Measurements from ENCODE around the gene KLHL12.

GRCh38 chr1:202968351-202968750 lies 41.3 kb upstream of the KLHL12 start:
- TF ChIP-seq ZFP3 (CRISPR knock-in tag; IDR thresholded peaks at IDR 0.05) (no peak), ARNTL (CRISPR knock-in tag; IDR thresholded peaks at IDR 0.05; ENCODE audit: borderline replicate concordance, low read depth) (no peak), BACH2 (CRISPR knock-in tag; IDR thresholded peaks at IDR 0.05; ENCODE audit: borderline replicate concordance) (no peak), TSHZ2 (CRISPR knock-in tag; IDR thresholded peaks at IDR 0.05) (no peak), ESRRG (CRISPR knock-in tag; IDR thresholded peaks at IDR 0.05) (no peak), ZNF8 (CRISPR knock-in tag; IDR thresholded peaks at IDR 0.05) (no peak), PATZ1 (CRISPR knock-in tag; IDR thresholded peaks at IDR 0.05; ENCODE audit: borderline replicate concordance) (no peak), CSDC2 (CRISPR knock-in tag; IDR thresholded peaks at IDR 0.05) (no peak), TOX (CRISPR knock-in tag; IDR thresholded peaks at IDR 0.05; ENCODE audit: borderline replicate concordance) (no peak), PPARA (CRISPR knock-in tag; IDR thresholded peaks at IDR 0.05; ENCODE audit: borderline replicate concordance) (no peak), ZC3H10 (CRISPR knock-in tag; IDR thresholded peaks at IDR 0.05) (no peak)
- TF ChIP-seq, protein P1, sequence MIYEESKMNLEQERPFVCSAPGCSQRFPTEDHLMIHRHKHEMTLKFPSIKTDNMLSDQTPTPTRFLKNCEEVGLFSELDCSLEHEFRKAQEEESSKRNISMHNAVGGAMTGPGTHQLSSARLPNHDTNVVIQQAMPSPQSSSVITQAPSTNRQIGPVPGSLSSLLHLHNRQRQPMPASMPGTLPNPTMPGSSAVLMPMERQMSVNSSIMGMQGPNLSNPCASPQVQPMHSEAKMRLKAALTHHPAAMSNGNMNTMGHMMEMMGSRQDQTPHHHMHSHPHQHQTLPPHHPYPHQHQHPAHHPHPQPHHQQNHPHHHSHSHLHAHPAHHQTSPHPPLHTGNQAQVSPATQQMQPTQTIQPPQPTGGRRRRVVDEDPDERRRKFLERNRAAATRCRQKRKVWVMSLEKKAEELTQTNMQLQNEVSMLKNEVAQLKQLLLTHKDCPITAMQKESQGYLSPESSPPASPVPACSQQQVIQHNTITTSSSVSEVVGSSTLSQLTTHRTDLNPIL (CRISPR knock-in tag; IDR thresholded peaks at IDR 0.05; ENCODE audit: low read depth) = no peak
- TF ChIP-seq, protein P2, sequence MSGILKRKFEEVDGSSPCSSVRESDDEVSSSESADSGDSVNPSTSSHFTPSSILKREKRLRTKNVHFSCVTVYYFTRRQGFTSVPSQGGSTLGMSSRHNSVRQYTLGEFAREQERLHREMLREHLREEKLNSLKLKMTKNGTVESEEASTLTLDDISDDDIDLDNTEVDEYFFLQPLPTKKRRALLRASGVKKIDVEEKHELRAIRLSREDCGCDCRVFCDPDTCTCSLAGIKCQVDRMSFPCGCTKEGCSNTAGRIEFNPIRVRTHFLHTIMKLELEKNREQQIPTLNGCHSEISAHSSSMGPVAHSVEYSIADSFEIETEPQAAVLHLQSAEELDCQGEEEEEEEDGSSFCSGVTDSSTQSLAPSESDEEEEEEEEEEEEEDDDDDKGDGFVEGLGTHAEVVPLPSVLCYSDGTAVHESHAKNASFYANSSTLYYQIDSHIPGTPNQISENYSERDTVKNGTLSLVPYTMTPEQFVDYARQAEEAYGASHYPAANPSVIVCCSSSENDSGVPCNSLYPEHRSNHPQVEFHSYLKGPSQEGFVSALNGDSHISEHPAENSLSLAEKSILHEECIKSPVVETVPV (CRISPR knock-in tag; IDR thresholded peaks at IDR 0.05) = no peak

All from SK-N-SH treated with all-trans-retinoic acid at 6 μM for 48 hours (cell line).